GM06990 (cell line): Measurements from ENCODE around the gene CD300LG.

ENCODE experiments used
- DNase-seq: peaks from one replicate; pipeline ENCODE4 v3.0.0-alpha.2; 2011; ENCODE audit not compliant: insufficient read length; ENCODE audit errors: extremely low read depth
- H3K27me3 ChIP-seq: replicated peaks from 2 replicates; pipeline ENCODE4 v1.6.0; 2011; ENCODE audit warnings: low read length; ENCODE audit not compliant: control insufficient read depth, insufficient read depth
- H3K36me3 ChIP-seq: 2 replicates; pipeline ENCODE4 v1.5.1; 2011; ENCODE audit warnings: low read length; ENCODE audit not compliant: control insufficient read depth, insufficient read depth
- H3K4me3 ChIP-seq: replicated peaks from 2 replicates; pipeline ENCODE4 v1.5.1; 2011; ENCODE audit warnings: low read depth, mild to moderate bottlenecking, control low read depth, low read length
- CTCF ChIP-seq: IDR thresholded peaks from 2 replicates; pipeline ENCODE4 v1.5.1; 2011; ENCODE audit warnings: low read length, control low read depth, mild to moderate bottlenecking, inconsistent platforms; ENCODE audit not compliant: insufficient read depth, poor library complexity, severe bottlenecking

CD300LG gene

GRCh38 chr17:43817826-43818225 lies 29.1 kb upstream of the CD300LG start:
- Histone ChIP-seq H3K27me3 (no peaks in the 10 kb centered on the region; the same call in 1 of the 2 replicates), H3K4me3 (no peak overlapping the region), H3K36me3 (no peaks in the 10 kb centered on the region)
- DNase-seq, result no peak
- no peak for TF ChIP-seq CTCF

DNA sequence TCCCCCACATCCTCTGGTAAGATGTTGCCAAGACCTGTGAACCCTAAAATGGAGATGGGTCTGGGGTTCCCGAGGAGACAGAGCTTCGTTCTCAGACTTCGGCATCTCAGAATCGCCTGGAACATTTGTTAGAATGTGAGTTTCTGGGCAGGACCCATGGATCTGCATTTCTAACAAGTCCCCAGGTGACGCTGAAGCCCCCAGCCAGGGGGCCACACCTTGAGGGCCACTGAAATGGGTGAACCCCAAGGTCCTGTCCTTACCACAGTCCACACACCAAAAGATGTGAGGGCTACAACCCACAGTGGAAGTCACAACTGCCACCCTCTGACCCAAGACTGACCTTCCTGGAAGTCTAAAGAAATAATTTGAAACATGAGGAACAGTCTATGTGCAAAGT lies 28.0 kb upstream of the CD300LG start:
- Histone ChIP-seq H3K36me3 (no peaks in the 10 kb centered on the region), H3K27me3 (no peaks in the 10 kb centered on the region; the same call in 1 of the 2 replicates), H3K4me3 (no peak overlapping the region)
- no peak for DNase-seq
- TF ChIP-seq CTCF, result no peak

DNA sequence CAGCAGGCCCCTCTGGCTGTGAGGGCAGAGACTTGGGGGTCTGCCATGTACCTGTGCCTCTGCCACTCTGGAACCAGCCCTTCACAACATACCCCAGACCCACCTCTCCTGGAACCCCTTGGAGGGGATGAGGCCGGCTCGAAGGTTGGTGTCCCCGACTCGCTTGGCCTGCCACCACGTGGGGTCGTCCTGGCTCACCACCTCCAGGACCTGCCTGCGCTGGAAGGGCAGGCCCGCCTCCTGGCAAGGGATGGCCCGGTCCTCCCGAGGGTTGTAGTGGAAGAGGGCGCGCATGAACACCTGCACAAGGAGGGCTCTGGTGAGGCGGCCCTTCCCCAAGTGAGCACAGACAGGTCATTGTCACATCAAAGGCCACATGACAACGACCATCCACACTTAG lies 26.2 kb upstream of the CD300LG start:
- H3K4me3 ChIP-seq, result no peak overlapping the region
- H3K27me3 ChIP-seq, result no peaks in the 10 kb centered on the region; the same call in none of the 2 replicates
- DNase-seq, result no peak
- no peak for TF ChIP-seq CTCF
- H3K36me3 ChIP-seq, result no peaks in the 10 kb centered on the region

DNA sequence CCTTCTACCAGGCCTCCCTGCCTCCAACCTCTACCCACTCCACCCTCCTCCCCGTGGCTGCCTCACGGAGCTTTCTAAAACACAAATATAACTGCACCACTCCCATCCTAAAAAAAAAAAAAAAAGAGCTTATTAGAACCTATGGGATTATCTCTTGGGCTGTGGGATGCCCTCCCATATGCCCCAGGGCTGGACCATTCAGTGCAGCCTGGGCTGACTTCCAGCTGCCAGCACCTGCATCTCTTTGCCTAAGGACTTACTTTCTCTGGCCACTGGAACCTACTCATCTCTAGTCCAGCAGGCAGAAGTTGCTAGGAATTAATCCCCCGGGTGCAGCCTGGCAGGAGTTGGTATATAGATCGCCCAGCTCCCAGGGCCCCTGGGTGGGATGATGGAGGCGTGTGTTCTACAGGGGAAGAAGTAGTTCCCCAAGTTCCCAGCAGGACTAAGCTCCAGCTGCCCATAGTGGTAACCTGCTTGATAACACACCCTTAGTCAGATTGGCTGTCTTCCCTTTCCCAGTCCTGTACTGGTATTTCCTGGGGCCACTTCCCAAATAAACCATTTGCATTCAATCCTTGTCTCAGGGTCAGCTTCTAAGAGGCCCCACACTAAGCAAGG lies 24.3 kb upstream of the CD300LG start:
- H3K4me3 ChIP-seq, result no peak overlapping the region
- TF ChIP-seq CTCF, result no peak
- no peaks in the 10 kb centered on the region for H3K36me3 ChIP-seq
- no peaks in the 10 kb centered on the region; the same call in none of the 2 replicates for H3K27me3 ChIP-seq
- DNase-seq, result no peak

GRCh38 chr17:43823350-43824084 lies 23.5 kb upstream of the CD300LG start:
- Histone ChIP-seq H3K4me3 (no peak overlapping the region), H3K27me3 (no peaks in the 10 kb centered on the region; the same call in none of the 2 replicates), H3K36me3 (no peaks in the 10 kb centered on the region)
- TF ChIP-seq CTCF, result no peak
- no peak for DNase-seq
